Lung (tissue), 12 donors: ENCODE results near the gene ZNF888. TPM values are rescaled to one million over a fixed set of nuclear protein-coding genes. Genes with fewer than 3 reads are reported as not detected.

Source experiments
- ATAC-seq: fragments of 200-7000 bp; cut with Tn5 transposase; one replicate; pipeline ENCODE4 v1.9.1; 2020; ENCODE audit warnings: moderate number of reproducible peaks; ENCODE audit not compliant: insufficient read depth, low FRiP score
- DNase-seq, 3 donors: peaks; one replicate each; pipeline ENCODE4 v3.0.0-alpha.2; 2013 to 2017
- H3K27ac ChIP-seq, 2 donors: one replicate each; pipeline ENCODE4 v1.5.1; 2013; ENCODE audit warnings: mild to moderate bottlenecking in 2 of 2, moderate library complexity in 2 of 2, control low read depth in 1 of 2, inconsistent platforms in 1 of 2, low read depth in 1 of 2, low read length in 1 of 2
- H3K27me3 ChIP-seq, 3 donors: one replicate each; pipeline ENCODE4 v1.5.1; 2013; ENCODE audit warnings: low read length in 2 of 3; ENCODE audit not compliant: control insufficient read depth in 3 of 3, insufficient read depth in 3 of 3
- H3K36me3 ChIP-seq, 4 donors: one replicate each; pipeline ENCODE4 v1.5.1; 2013; ENCODE audit warnings: low read length in 4 of 4, mild to moderate bottlenecking in 1 of 4, moderate library complexity in 1 of 4; ENCODE audit not compliant: control insufficient read depth in 4 of 4, insufficient read depth in 4 of 4
- H3K4me1 ChIP-seq, 5 donors: one replicate each; pipeline ENCODE4 v1.5.1; 2013; ENCODE audit warnings: low read length in 5 of 5, mild to moderate bottlenecking in 2 of 5, moderate library complexity in 1 of 5; ENCODE audit not compliant: control insufficient read depth in 5 of 5, insufficient read depth in 5 of 5
- H3K4me3 ChIP-seq: one replicate; pipeline ENCODE4 v1.5.1; 2013; ENCODE audit warnings: mild to moderate bottlenecking, control low read depth, moderate library complexity
- H3K9ac ChIP-seq, 2 donors: one replicate each; pipeline ENCODE4 v1.5.1; 2013; ENCODE audit warnings: low read length in 2 of 2, control low read depth in 1 of 2; ENCODE audit not compliant: insufficient read depth in 1 of 2
- H3K9me3 ChIP-seq, 4 donors: one replicate each; pipeline ENCODE4 v1.5.1; 2013; ENCODE audit warnings: low read length in 3 of 4, mild to moderate bottlenecking in 1 of 4, moderate library complexity in 1 of 4; ENCODE audit not compliant: control insufficient read depth in 4 of 4, insufficient read depth in 3 of 4
- CTCF ChIP-seq: IDR thresholded peaks from 2 replicates; pipeline ENCODE4 v1.5.1; 2012; ENCODE audit warnings: mild to moderate bottlenecking; ENCODE audit errors: control extremely low read depth, extremely low read depth
- WGBS, 2 donors: extraction: QIAGEN DNeasy Blood & Tissue Kit; methylation state at CpG; one replicate each; pipeline ENCODE4 v1.1.7; 2013; 5-methylcytosine and 5-hydroxymethylcytosine counted together
- polyA plus RNA-seq, 2 donors: library from polyadenylated mRNA; stranded (reverse); fragments of 200-250 nt; gene quantifications; one replicate each; pipeline ENCODE4 v1.2.1, GENCODE V29; 2013
- total RNA-seq, 2 donors: library from RNA; depleted of rRNA in 1 of 2; stranded (reverse); fragments of >200 nt in 1 of 2; gene quantifications; one replicate each; pipeline ENCODE4 v1.2.1, GENCODE V29; 2014 to 2021
- donor health status: control.
- donor health status: control.
- donor health status: Bipolar disorder and iron deficiency.
- donor health status: healthy.
- donor health status: DM: yes; HTN: yes; CAD: no.

The ZNF888 gene
- total and polyA plus RNA-seq, 4 donors: 2.2 to 18.9 (median 5.7) TPM

- peaks cover 0 to 14% (median 0%) of the 10 kb centered on the region in 5 donors for H3K4me1 ChIP-seq
- no peak overlapping the region for H3K9ac ChIP-seq
- peaks cover 0 to 3% (median under 1%) of the 10 kb centered on the region in 4 donors for H3K36me3 ChIP-seq
- peak overlapping the region in 1 of 2 donors; percentile 2 for H3K27ac ChIP-seq
- H3K27me3 ChIP-seq: no peaks in the 10 kb centered on the region
- DNase-seq (peak in 2 of 3 donors; percentile 45 to 70), ATAC-seq (no peak)
- H3K4me3 ChIP-seq: no peak overlapping the region
- no peak for TF ChIP-seq CTCF
- H3K9me3 ChIP-seq: peaks cover 1 to 14% (median 4%) of the 10 kb centered on the region in 4 donors
- WGBS, 2 donors: 64 to 69% methylated on average over 17 of the region's 17 CpGs
Observed at GRCh38 chr19:52943884-52944643, 20.8 kb upstream of the ZNF888 start.

GRCh38 chr19:52943134-52943883 lies 20.1 kb upstream of the ZNF888 start:
- Histone ChIP-seq H3K9me3 (peaks cover 0 to 8% (median 2%) of the 10 kb centered on the region in 4 donors), H3K36me3 (no peaks in the 10 kb centered on the region), H3K27me3 (no peaks in the 10 kb centered on the region), H3K4me1 (peaks cover 0 to 14% (median 0%) of the 10 kb centered on the region in 5 donors), H3K4me3 (peak overlapping the region; percentile 49), H3K9ac (peak overlapping the region in 1 of 2 donors; percentile 65), H3K27ac (peak overlapping the region in 1 of 2 donors; percentile 88)
- DNase-seq (no peak), ATAC-seq (no peak)
- no peak for TF ChIP-seq CTCF
- WGBS, 2 donors: 53 to 58% methylated on average over 29 of the region's 29 CpGs

GRCh38 chr19:52942386-52943133 lies 19.3 kb upstream of the ZNF888 start:
- WGBS, 2 donors: 0% methylated on average over 43 of the region's 43 CpGs
- H3K9me3 ChIP-seq: peaks cover 0 to 6% (median 0%) of the 10 kb centered on the region in 4 donors
- H3K9ac ChIP-seq: peak overlapping the region; percentile 67 to 78
- no peaks in the 10 kb centered on the region for H3K36me3 ChIP-seq
- peak overlapping the region; percentile 49 for H3K4me3 ChIP-seq
- peaks cover 0 to 14% (median 0%) of the 10 kb centered on the region in 5 donors for H3K4me1 ChIP-seq
- peak; percentile 93 to 96 (median 94) for DNase-seq
- H3K27me3 ChIP-seq: no peaks in the 10 kb centered on the region
- no peak for TF ChIP-seq CTCF
- peak overlapping the region; percentile 80 to 88 for H3K27ac ChIP-seq
- ATAC-seq: peak; percentile 98
